PC-9 (cell line): Measurements from ENCODE around the gene OTULINL.

ENCODE experiments used
- CTCF ChIP-seq: fragments of 200-600 bp; sonication (generic); conservative IDR thresholded peaks from 2 replicates; pipeline ENCODE4 v1.6.1; 2017; ENCODE audit warnings: mixed run types, antibody characterized with exemption, mild to moderate bottlenecking, moderate library complexity
- EZH2 ChIP-seq: fragments of 200-600 bp; sonication (generic); IDR thresholded peaks from 2 replicates; pipeline ENCODE4 v1.8.0; 2017; ENCODE audit warnings: antibody characterized with exemption, low read depth

GRCh38 chr5:14656898-14657297 is 75.3 kb downstream of the OTULINL start:
- TF ChIP-seq CTCF = no peak
- TF ChIP-seq EZH2 = no peak
